SK-N-SH (cell line): ENCODE data around the gene C8B. TPM values are rescaled to one million over a fixed set of nuclear protein-coding genes. Genes with fewer than 3 reads are reported as not detected.

Experiments used
- CTCF ChIA-PET: fragments of 300-600, 350-600 bp; formaldehyde crosslinking; extraction: SDS; loops from one replicate; lab custom pipeline; 2021; lab: Yijun Ruan, JAX
- POLR2A ChIA-PET: fragments of 350-600 bp; sonication (Branson Sonifier 250); formaldehyde crosslinking; extraction: SDS; loops from one replicate; lab custom pipeline; 2020; ENCODE audit warnings: antibody characterized with exemption, inconsistent platforms; lab: Yijun Ruan, JAX
- DNase-seq: peaks from one replicate; pipeline ENCODE4 v3.0.0; 2012
- H2AFZ ChIP-seq: fragments of 200-600 bp; sonication (generic); 2 replicates; pipeline ENCODE4 v1.8.1; 2016; ENCODE audit warnings: antibody characterized with exemption, mild to moderate bottlenecking, low read depth
- H3F3A ChIP-seq: fragments of 200-600 bp; sonication (generic); replicated peaks from 2 replicates; pipeline ENCODE3; 2016; ENCODE audit warnings: antibody characterized with exemption, mild to moderate bottlenecking; ENCODE audit not compliant: insufficient read depth
- H3K27ac ChIP-seq, 2 experiments: fragments of 200-500 bp in 1 of 2; fragments of 200-600 bp in 1 of 2; sonication (Bioruptor generic) in 1 of 2; sonication (generic), shearing (Covaris generic) in 1 of 2; 2 replicates each; pipeline versions ENCODE4 v1.5.1 to v1.6.1; 2014 to 2016; ENCODE audit warnings: low read depth in 2 of 2, inconsistent platforms in 1 of 2, low read length in 1 of 2, mild to moderate bottlenecking in 1 of 2, mixed read lengths in 1 of 2
- H3K27me3 ChIP-seq: fragments of 200-600 bp; sonication (generic), shearing (Covaris generic); 2 replicates; pipeline ENCODE4 v1.6.1; 2016; ENCODE audit warnings: mixed run types; ENCODE audit not compliant: insufficient read depth
- H3K36me3 ChIP-seq, 2 experiments: fragments of 200-500 bp in 1 of 2; fragments of 200-600 bp in 1 of 2; sonication (Bioruptor generic) in 1 of 2; sonication (generic) in 1 of 2; replicated peaks in 1 of 2; 2 replicates each; pipeline versions ENCODE3 to v1.5.1; 2014 to 2016; ENCODE audit warnings: low read length in 1 of 2, mild to moderate bottlenecking in 1 of 2; ENCODE audit not compliant: insufficient read depth in 2 of 2, control insufficient read depth in 1 of 2
- H3K4me1 ChIP-seq, 2 experiments: fragments of 200-500 bp in 1 of 2; fragments of 200-600 bp in 1 of 2; sonication (Bioruptor generic) in 1 of 2; sonication (generic), shearing (Covaris generic) in 1 of 2; 2 replicates each; pipeline versions ENCODE4 v1.5.1 to v1.6.1; 2014 to 2016; ENCODE audit warnings: low read depth in 1 of 2, low read length in 1 of 2, mixed run types in 1 of 2; ENCODE audit not compliant: insufficient read depth in 2 of 2, control insufficient read depth in 1 of 2
- H3K4me2 ChIP-seq: fragments of 200-600 bp; sonication (generic), shearing (Covaris generic); 2 replicates; pipeline ENCODE4 v1.6.1; 2017; ENCODE audit warnings: mixed run types
- H3K4me3 ChIP-seq, 2 experiments: fragments of 200-500 bp in 1 of 2; fragments of 200-600 bp in 1 of 2; sonication (Bioruptor generic) in 1 of 2; sonication (generic), shearing (Covaris generic) in 1 of 2; 2 replicates each; pipeline versions ENCODE4 v1.5.1 to v1.8.1; 2014 to 2016; ENCODE audit warnings: low read depth in 2 of 2, inconsistent platforms in 1 of 2, low read length in 1 of 2, mild to moderate bottlenecking in 1 of 2, mixed read lengths in 1 of 2, moderate library complexity in 1 of 2
- H3K79me2 ChIP-seq: fragments of 200-600 bp; sonication (generic); 2 replicates; pipeline ENCODE4 v1.8.1; 2017; ENCODE audit warnings: mild to moderate bottlenecking; ENCODE audit not compliant: insufficient read depth
- H3K9ac ChIP-seq: fragments of 200-600 bp; sonication (generic); 2 replicates; pipeline ENCODE4 v1.6.1; 2017; ENCODE audit warnings: mixed run types
- H3K9me2 ChIP-seq: fragments of 200-600 bp; sonication (generic); 2 replicates; pipeline ENCODE4 v1.6.1; 2017; ENCODE audit warnings: mixed run types
- H3K9me3 ChIP-seq: fragments of 200-600 bp; sonication (generic); 2 replicates; pipeline ENCODE4 v1.6.1; 2017; ENCODE audit warnings: mixed run types, mild to moderate bottlenecking, moderate library complexity
- H4K20me1 ChIP-seq: fragments of 200-600 bp; sonication (generic); 2 replicates; pipeline ENCODE4 v1.6.1; 2017; ENCODE audit warnings: mild to moderate bottlenecking, mixed run types; ENCODE audit not compliant: insufficient read depth
- CHD2 ChIP-seq: fragments of 150-350 bp; IDR thresholded peaks from 2 replicates; pipeline ENCODE4 v1.6.1; 2018; ENCODE audit warnings: low read length; ENCODE audit not compliant: partially characterized antibody
- ELF1 ChIP-seq: IDR thresholded peaks from 2 replicates; pipeline ENCODE4 v1.4.0; 2012
- EP300 ChIP-seq, 2 experiments: IDR thresholded peaks; 2 replicates each; pipeline versions ENCODE4 v1.4.0 to v1.6.1; 2012; ENCODE audit warnings: borderline replicate concordance in 1 of 2, low read depth in 1 of 2, low read length in 1 of 2
- EZH2phosphoT487 ChIP-seq: fragments of 200-600 bp; sonication (generic); IDR thresholded peaks from 2 replicates; pipeline ENCODE4 v1.6.1; 2017; ENCODE audit warnings: low read depth, mixed run types, mild to moderate bottlenecking, antibody characterized with exemption, moderate library complexity, borderline replicate concordance
- FOSL2 ChIP-seq: IDR thresholded peaks from 2 replicates; pipeline ENCODE4 v1.4.0; 2012; ENCODE audit warnings: low read depth, mild to moderate bottlenecking, moderate library complexity, borderline replicate concordance
- FOXJ3 ChIP-seq: sonication (generic); formaldehyde crosslinking; IDR thresholded peaks from 2 replicates; pipeline ENCODE4 v1.5.1; 2020; ENCODE audit warnings: mild to moderate bottlenecking, missing genetic modification reagents
- FOXM1 ChIP-seq: IDR thresholded peaks from 2 replicates; pipeline ENCODE4 v1.4.0; 2012; ENCODE audit warnings: low read depth, mild to moderate bottlenecking
- GATA2 ChIP-seq: sonication (generic); formaldehyde crosslinking; IDR thresholded peaks from 2 replicates; pipeline ENCODE4 v1.5.0; 2020; ENCODE audit warnings: mild to moderate bottlenecking, missing genetic modification reagents
- JUND ChIP-seq: IDR thresholded peaks from 2 replicates; pipeline ENCODE4 v1.4.0; 2012
- PBX3 ChIP-seq: IDR thresholded peaks from 2 replicates; pipeline ENCODE4; 2012
- RCOR1 ChIP-seq: fragments of 150-350 bp; IDR thresholded peaks from 2 replicates; pipeline ENCODE4 v1.6.1; 2017; ENCODE audit warnings: antibody characterized with exemption, low read length
- REST ChIP-seq: IDR thresholded peaks from 2 replicates; pipeline ENCODE4 v1.6.1; 2012; ENCODE audit warnings: mild to moderate bottlenecking, low read depth, low read length, moderate library complexity
- RFX5 ChIP-seq: IDR thresholded peaks from 2 replicates; pipeline ENCODE4 v1.6.1; 2012; ENCODE audit warnings: mild to moderate bottlenecking, improper control_type of control experiment, low read length
- SIN3A ChIP-seq: IDR thresholded peaks from 2 replicates; pipeline ENCODE4 v1.6.1; 2012; ENCODE audit warnings: low read depth, mild to moderate bottlenecking, low read length, moderate library complexity, borderline replicate concordance
- SMC3 ChIP-seq: IDR thresholded peaks from 2 replicates; pipeline ENCODE4 v1.6.1; 2012; ENCODE audit warnings: low read depth, low read length, improper control_type of control experiment
- TAF1 ChIP-seq: IDR thresholded peaks from 2 replicates; pipeline ENCODE4 v1.6.1; 2012; ENCODE audit warnings: low read depth, mild to moderate bottlenecking, low read length, moderate library complexity, borderline replicate concordance
- TCF12 ChIP-seq: IDR thresholded peaks from 2 replicates; pipeline ENCODE4 v1.4.0; 2012
- TEAD4 ChIP-seq: IDR thresholded peaks from 2 replicates; pipeline ENCODE4 v1.4.0; 2012; ENCODE audit warnings: mild to moderate bottlenecking, borderline replicate concordance; ENCODE audit not compliant: insufficient read depth
- USF2 ChIP-seq: fragments of 150-350 bp; IDR thresholded peaks from 2 replicates; pipeline ENCODE4 v1.6.1; 2017; ENCODE audit warnings: antibody characterized with exemption, low read length, low read depth, borderline replicate concordance
- WGBS: methylation state at CpG from one replicate; pipeline ENCODE4 v1.1.6; 2017; ENCODE audit warnings: low lambda C conversion rate; 5-methylcytosine and 5-hydroxymethylcytosine counted together
- polyA plus RNA-seq, 3 experiments: library from polyadenylated mRNA; depleted of rRNA; stranded (reverse); fragments of >200 nt; gene quantifications; 2 replicates each; pipeline ENCODE4 v1.2.3, GENCODE V29; 2012
- TF ChIP-seq, protein P1 (sequence below): fragments of 200-600 bp; sonication (generic); IDR thresholded peaks from 2 replicates; pipeline ENCODE4 v1.6.1; 2017; ENCODE audit warnings: antibody characterized with exemption, mild to moderate bottlenecking, moderate library complexity

Gene C8B
- polyA plus RNA-seq, 1 of the 3 experiments (the other 2 are of a cell fraction) = not detected

GRCh38 chr1:57007948-57008347, 42.1 kb upstream of the C8B start:
- WGBS = 17% methylated on average over 2 of the region's 2 CpGs
- ChIA-PET CTCF (interaction anchor here (1.4 to 2.0 kb wide), 3 partner anchors 10 to 97 kb away, joined by 3 to 5 read pairs (median 4); no protein-coding TSS in a partner anchor), POLR2A (no interaction called here)
- H3K4me2 ChIP-seq = no peak overlapping the region
- no peaks in the 10 kb centered on the region for H4K20me1 ChIP-seq
- H3F3A ChIP-seq = no peaks in the 10 kb centered on the region
- peaks cover 0 to 5% of the 10 kb centered on the region in 2 experiments for H3K36me3 ChIP-seq
- peaks cover 0 to 13% of the 10 kb centered on the region in 2 experiments; a peak in 2 of 4 replicates for H3K4me1 ChIP-seq
- no peaks in the 10 kb centered on the region for H3K9me2 ChIP-seq
- TF ChIP-seq SIN3A = no peak
- TF ChIP-seq EZH2phosphoT487 = no peak
- no peak for TF ChIP-seq PBX3
- no peak for TF ChIP-seq TAF1
- TF ChIP-seq SMC3 = no peak
- H3K27ac ChIP-seq = no peak overlapping the region
- H3K79me2 ChIP-seq = no peaks in the 10 kb centered on the region
- no peaks in the 10 kb centered on the region for H3K27me3 ChIP-seq
- H3K9me3 ChIP-seq = no peaks in the 10 kb centered on the region
- H3K9ac ChIP-seq = no peak overlapping the region
- H2AFZ ChIP-seq = no peak overlapping the region
- no peak overlapping the region for H3K4me3 ChIP-seq
- DNase-seq = no peak

GRCh38 chr1:57007472-57007871, 41.7 kb upstream of the C8B start:
- Histone ChIP-seq H3K4me2 (no peak overlapping the region), H3K4me1 (peaks cover 0 to 13% of the 10 kb centered on the region in 2 experiments; a peak in 2 of 4 replicates), H3K27ac (no peak overlapping the region), H3K27me3 (no peaks in the 10 kb centered on the region), H3K79me2 (no peaks in the 10 kb centered on the region), H3K4me3 (no peak overlapping the region), H3F3A (no peaks in the 10 kb centered on the region), H3K36me3 (peaks cover 0 to 5% of the 10 kb centered on the region in 2 experiments), H3K9me2 (no peaks in the 10 kb centered on the region), H3K9ac (no peak overlapping the region), H2AFZ (no peak overlapping the region), H3K9me3 (no peaks in the 10 kb centered on the region), H4K20me1 (no peaks in the 10 kb centered on the region)
- DNase-seq = peak; percentile 55
- ChIA-PET POLR2A (no interaction called here), CTCF (interaction anchor here (0.8 to 2.0 kb wide), 4 partner anchors 10 to 60 kb away, joined by 3 to 5 read pairs (median 4); no protein-coding TSS in a partner anchor)
- WGBS = 54% methylated on average over 2 of the region's 2 CpGs
- TF ChIP-seq RFX5 (no peak), REST (no peak), EP300 (IDR thresholded peaks at IDR 0.05; ENCODE audit: borderline replicate concordance in 1 of 2, low read depth in 1 of 2, low read length in 1 of 2) (peak in 1 of 2 experiments; percentile 77; a peak in 1 of 4 replicates), TEAD4 (no peak), USF2 (no peak), JUND (no peak), EZH2phosphoT487 (no peak), GATA2 (CRISPR knock-in tag) (peak; percentile 95), CHD2 (peak; percentile 42), FOXM1 (no peak), RCOR1 (peak; percentile 100), FOXJ3 (0 out of 2 replicates have a peak, but pooled peaks have one; percentile 19), TCF12 (no peak), FOSL2 (no peak), ELF1 (no peak)
- TF ChIP-seq, protein P1, sequence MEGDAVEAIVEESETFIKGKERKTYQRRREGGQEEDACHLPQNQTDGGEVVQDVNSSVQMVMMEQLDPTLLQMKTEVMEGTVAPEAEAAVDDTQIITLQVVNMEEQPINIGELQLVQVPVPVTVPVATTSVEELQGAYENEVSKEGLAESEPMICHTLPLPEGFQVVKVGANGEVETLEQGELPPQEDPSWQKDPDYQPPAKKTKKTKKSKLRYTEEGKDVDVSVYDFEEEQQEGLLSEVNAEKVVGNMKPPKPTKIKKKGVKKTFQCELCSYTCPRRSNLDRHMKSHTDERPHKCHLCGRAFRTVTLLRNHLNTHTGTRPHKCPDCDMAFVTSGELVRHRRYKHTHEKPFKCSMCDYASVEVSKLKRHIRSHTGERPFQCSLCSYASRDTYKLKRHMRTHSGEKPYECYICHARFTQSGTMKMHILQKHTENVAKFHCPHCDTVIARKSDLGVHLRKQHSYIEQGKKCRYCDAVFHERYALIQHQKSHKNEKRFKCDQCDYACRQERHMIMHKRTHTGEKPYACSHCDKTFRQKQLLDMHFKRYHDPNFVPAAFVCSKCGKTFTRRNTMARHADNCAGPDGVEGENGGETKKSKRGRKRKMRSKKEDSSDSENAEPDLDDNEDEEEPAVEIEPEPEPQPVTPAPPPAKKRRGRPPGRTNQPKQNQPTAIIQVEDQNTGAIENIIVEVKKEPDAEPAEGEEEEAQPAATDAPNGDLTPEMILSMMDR = no peak
